COLO829 (cell line): ENCODE data around the gene SF1.
A peak's percentile ranks its signal among the peaks of the same experiment; 100 is the strongest.

Source experiments
- DNase-seq: peaks from one replicate; pipeline ENCODE4 v3.0.0; 2012; ENCODE audit warnings: low spot score

SF1 gene

GRCh38 chr11:64801561-64802369 is 23.4 kb upstream of the SF1 start:
- no peak for DNase-seq

GRCh38 chr11:64801158-64801464 is 22.8 kb upstream of the SF1 start:
- no peak for DNase-seq

- DNase-seq, result no peak
Observed at GRCh38 chr11:64800303-64801157, 22.2 kb upstream of the SF1 start.

- DNase-seq, result no peak
Observed at GRCh38 chr11:64799623-64800302, 21.4 kb upstream of the SF1 start.

GRCh38 chr11:64799256-64799622 is 20.9 kb upstream of the SF1 start:
- no peak for DNase-seq

GRCh38 chr11:64796757-64797541 is 18.6 kb upstream of the SF1 start:
- no peak for DNase-seq

GRCh38 chr11:64796047-64796756 is 17.9 kb upstream of the SF1 start:
- DNase-seq, result no peak

GRCh38 chr11:64794526-64794925 is 16.2 kb upstream of the SF1 start:
- DNase-seq, result no peak

GRCh38 chr11:64793271-64794160 is 15.2 kb upstream of the SF1 start:
- no peak for DNase-seq

- no peak for DNase-seq
Observed at GRCh38 chr11:64792482-64792881, 14.1 kb upstream of the SF1 start.

GRCh38 chr11:64791781-64792291 is 13.5 kb upstream of the SF1 start:
- no peak for DNase-seq

- DNase-seq, result no peak
Observed at GRCh38 chr11:64790205-64791095, 12.1 kb upstream of the SF1 start.

GRCh38 chr11:64789331-64790204 is 11.2 kb upstream of the SF1 start:
- no peak for DNase-seq

GRCh38 chr11:64788321-64789215 is 10.2 kb upstream of the SF1 start:
- no peak for DNase-seq

GRCh38 chr11:64787526-64788320 is 9.4 kb upstream of the SF1 start:
- peak; percentile 50 for DNase-seq

GRCh38 chr11:64786308-64786707 is 8.0 kb upstream of the SF1 start:
- no peak for DNase-seq
